NCI-H524 treated with DMSO at 0.1 percent for 48 hours (cell line): ENCODE measurements around the gene CELA2B.
"Not testable (repeated sequence)": the region's sequence is repeated elsewhere in the genome, so short reads cannot be mapped to it uniquely, and the experiment has no call there.

ENCODE experiments used
- DNase-seq: peaks from one replicate; lab custom pipeline; 2025; lab: John Stamatoyannopoulos, UW

CELA2B gene

DNA sequence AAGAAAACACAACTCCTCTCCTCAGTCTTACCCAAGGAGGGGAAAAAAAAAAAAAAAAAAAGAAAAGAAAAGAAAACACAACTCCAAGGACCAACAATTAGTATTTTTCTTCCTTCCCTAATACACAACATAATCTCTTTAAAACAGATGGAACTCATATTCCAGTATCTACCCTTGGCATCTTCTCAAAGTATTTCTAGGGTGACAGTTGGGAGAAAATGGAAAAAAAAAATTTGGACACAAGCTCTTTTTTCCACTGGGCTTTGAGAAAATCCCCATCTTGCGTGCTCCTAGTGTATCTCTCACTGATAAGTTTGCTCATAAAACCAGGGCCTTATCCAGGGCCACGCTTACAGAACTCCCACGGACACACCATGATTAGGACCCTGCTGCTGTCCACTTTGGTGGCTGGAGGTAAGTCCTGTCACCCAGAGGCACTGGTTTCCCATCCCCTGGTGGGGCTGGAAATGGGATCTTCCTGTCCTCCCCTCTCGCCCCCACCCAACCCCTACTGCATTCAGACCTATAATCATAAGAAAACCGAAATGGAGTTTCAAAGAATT lies at the start of gene CELA2B:
Gene CELA2B, plus strand, starts transcription at position 353 of the 563 bp plus-strand sequence. Its CDS starts 22 bp downstream, at position 375.
- DNase-seq: no peak

DNA sequence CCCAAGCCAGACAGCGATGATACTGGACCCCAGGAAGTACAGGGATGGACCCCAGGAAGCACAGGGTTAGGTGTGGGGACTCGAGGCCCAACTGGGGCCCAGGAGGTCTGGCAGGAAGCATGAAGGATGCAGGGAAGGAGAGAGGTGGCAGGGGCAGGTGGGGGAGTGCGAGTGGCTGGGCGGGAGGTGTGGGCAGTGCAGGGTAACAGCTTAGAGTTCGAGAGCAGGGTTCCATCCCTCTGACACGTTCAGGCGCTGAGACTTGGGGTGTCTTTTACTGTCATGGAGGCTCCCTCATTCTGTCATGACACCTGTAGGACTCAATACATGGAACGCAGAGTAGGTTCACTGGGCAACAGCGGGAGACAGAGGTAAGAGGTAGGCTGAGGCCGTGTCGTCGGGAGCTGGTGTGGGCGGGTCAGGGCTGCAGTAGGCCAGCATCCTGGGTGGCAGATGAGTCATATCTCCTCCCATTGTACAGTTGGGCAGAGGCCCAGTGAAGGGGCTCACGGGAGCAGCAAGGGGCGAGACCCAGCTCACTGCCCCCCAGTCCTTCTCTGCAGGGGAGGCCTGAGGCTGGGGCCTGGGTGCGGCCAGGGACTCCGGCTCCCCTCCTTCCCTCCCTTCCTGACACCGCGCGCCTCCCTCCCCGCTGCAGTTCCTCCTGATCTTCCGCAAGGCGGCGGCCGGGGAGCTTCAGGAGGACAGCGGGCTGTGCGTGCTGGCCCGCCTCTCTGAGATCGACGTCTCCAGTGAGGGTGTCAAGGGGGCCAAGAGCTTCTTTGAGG lies 49.2 kb upstream of the CELA2B start:
- DNase-seq: no peak

DNA sequence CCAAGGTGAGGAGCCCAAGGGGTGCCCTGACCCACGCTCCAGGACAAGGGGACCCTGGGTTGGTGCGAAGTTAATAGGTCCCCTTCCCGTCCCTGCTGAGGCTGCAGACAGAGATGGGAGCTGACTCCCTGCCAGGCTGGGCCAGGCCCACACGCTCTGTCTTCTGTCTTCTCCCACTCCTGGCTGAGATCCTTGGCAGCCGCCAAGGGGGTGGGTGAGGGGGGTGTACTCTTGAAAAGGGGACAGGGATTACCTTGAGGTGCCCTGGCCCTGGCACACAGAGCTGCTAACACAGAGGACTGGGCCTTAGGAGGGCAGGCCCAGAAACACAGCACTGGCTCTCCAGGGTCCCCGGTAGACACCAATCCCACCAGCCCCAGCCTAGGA lies 48.6 kb upstream of the CELA2B start:
- no peak for DNase-seq

DNA sequence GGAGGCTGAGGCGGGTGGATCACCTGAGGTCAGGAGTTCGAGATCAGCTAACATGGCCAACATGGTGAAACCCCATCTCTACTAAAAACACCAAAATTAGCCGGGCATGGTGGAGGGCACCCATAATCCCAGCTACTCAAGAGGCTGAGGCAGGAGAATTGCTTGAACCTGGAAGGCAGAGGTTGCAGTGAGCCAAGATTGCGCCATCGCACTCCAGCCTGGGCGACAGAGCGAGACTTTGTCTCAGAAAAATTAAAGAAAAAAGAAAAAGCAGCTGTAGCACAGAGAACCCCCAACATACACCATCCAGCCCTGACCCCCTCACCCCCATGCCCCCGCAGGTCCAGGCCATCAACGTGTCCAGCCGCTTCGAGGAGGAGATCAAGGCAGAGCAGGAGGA lies 47.7 kb upstream of the CELA2B start:
- not testable (repeated sequence) for DNase-seq

DNA sequence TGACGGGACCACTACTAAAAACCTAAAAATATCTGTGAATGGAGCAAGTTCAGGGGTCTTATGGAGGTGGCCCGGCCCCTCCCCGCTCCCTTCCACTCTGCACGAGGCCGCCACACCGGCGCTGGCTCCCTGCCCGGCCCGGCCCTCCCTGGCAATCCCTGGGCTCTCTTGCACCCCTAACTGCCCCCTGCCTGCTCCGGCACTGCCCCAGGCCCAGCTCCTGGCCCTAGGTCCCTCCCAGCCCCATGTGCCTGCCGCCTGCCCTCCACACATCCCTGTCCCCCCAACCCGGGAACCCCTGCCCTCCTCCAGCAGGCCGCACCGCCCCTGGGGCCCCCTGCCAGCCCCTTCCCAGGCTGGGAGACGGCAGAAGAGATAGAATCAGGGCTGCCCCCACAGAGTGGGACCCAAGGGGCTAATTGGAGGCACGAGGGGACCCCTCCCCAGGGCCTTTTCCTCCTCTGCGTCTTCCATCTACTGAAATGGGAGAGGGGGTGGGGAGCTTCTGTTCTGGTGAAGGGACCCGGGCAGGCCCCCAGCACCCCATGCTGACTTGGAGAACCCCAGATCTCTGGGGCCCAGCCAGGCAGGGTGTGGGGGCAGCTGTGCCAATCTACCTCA lies 47.0 kb upstream of the CELA2B start:
- DNase-seq: no peak

DNA sequence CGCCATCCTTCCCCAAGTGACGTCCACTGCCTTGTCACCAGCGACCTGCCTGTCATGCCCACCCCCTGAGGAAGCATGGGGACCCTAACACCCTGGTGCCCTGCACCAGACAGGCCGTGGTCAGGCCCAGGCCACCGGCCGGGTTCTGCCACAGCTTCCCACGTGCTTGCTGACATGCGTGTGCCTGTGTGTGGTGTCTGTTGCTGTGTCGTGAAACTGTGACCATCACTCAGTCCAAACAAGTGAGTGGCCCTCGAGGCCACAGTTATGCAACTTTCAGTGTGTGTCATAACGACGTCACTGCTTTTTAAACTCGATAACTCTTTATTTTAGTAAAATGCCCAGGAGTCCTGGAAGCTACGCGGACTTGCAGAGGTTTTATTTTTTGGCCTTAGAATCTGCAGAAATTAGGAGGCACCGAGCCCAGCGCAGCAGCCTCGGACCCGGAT lies 46.2 kb upstream of the CELA2B start:
- DNase-seq: no peak

DNA sequence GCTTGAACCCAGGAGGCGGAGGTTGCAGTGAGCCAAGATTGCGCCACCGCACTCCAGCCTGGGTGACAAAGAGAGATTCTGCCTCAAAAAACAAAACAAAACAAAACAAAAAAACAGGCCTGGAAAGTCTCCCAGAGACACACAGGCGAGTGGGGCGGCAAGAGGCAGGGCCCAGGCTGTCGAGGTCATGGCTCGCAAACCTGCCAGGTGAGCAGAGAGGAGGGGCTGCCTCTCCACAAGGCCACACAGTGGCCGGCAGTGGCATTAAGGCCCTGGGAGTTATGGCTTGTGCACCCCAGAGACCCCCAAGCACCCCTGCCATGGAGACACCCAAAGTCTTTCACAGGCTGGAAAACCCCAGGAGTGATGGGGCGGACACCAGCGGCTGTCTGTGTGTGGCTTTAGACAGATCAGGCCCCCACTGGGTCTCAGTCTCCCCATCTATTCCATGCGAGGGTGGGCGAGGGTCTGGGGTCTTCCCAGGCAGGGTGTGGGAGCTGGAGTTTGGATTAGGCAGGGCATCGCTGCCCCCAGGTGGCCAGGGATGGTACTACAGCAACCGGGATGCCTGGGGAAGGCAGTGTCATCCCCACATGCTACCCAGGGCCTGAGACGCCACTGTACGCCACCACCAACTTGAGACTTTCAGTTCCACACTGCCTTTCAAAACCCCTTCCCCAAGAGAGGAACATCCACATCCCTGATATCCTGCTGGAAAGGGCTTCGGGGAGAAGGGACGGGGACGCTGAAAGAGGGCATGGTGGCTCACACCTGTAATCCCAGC lies 44.9 kb upstream of the CELA2B start:
- DNase-seq: no peak

DNA sequence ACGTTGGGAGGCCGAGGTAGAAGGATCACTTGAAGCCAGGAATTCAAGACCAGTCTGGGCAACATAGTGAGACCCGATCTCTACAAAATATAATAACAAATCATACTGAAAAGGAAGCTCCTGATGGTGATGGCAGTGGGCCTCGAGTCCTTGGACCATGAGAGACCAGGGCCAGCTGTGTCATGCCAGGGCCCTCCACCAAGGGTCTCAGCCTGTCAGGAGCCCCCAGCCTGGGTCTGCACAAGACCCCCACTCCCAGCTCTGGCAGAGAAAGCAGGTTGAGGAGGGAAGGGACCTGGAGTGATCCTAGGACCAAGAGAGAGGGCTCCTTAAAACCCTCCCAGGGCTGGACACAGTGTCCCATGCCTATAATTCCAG lies 44.3 kb upstream of the CELA2B start:
- no peak for DNase-seq

DNA sequence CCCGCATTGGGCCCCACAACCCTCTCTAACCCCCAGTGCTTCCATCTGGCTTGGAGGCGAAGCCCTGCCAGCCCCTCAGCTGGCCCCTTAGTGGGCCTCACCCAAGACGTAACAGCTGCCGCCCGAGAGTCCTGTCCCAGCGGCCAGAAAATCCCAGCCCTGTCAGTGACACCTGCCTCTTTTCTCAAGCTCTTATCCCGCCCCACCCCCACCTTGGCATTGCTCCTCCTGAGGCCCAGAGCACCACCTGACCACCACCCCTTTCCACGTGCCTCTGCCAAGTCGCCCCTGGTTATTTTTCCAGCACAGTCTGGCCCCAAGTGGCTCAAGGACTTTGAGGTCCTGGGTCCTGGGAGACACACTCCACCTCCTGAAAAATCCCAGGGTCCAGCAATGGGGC lies 43.6 kb upstream of the CELA2B start:
- peak; percentile 36 for DNase-seq

DNA sequence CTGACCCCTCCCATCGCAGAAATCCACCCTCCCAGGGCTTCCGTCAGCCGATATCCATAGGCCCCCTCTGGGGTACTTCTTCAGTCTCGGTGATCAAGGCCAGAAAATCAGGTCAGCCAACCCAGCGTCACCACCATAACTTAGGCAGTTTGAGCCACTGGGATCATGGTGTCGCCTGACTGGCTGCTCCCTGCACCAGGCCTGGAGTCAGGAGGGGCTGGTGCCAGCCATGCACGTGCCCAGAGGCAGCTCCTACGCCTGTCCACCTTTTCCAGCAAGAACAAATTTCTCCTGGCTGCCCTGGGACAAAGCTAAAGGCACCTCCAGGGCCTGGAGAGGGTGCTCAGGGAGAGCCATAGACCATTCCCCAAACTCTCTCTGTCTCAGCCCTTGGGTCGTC lies 42.4 kb upstream of the CELA2B start:
- no peak for DNase-seq

DNA sequence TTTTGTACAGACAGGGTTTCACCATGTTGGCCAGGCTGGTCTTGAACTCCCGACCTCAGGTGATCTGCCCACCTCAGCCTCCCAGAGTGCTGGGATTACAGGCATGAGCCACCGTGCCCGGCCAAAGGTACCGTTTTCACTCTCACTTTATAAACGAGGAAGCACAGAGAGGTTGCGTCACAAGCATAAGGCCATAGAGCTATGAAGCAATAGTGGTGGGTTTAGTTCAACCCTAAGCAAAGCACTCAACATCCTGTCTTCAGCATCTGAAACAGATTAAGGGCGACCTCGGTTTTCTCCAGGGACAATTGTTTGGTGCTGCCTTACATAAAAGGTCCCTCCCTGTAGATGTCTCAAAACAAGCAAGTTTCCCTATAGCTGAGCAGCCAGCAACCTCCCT lies 41.2 kb upstream of the CELA2B start:
- not testable (repeated sequence) for DNase-seq

DNA sequence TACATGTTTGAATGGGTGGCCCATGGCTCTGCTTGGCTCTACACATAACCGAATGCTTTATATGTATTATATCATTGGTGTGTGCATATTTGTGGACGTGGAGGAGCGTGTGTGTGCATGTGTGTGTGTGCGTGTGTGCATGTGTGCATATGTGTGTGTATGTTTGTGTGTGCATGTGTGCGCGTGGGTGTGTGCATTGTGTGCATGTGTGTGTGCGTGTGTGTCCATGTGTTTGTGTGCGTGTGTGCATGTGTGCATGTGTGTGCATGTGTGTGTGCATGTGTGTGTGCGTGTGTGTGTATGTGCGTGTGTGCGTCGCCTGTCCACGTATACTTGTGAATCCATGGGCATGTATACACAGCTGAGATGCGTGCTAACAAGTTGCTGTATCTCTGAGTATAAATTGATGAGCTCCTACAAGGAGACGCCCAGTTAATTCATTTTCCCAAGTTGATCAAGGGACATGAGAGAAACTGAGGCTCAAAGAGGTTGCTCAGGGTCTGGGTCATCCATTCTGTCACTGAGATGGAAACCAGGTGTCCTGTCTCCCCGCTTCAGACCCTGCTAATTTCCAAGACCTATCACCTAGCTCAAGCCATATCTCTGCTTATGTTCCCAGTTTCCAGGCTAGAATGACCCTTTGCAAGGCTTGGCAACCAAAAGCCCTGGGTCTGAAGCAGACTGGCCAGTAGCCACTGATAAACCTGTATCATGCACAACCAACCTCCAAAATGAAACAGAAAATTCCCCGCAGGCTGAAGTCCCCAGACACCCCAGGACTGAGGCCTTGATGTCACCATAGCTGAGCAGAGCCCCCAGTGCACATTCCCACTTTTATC lies 40.4 kb upstream of the CELA2B start:
- DNase-seq: no peak

DNA sequence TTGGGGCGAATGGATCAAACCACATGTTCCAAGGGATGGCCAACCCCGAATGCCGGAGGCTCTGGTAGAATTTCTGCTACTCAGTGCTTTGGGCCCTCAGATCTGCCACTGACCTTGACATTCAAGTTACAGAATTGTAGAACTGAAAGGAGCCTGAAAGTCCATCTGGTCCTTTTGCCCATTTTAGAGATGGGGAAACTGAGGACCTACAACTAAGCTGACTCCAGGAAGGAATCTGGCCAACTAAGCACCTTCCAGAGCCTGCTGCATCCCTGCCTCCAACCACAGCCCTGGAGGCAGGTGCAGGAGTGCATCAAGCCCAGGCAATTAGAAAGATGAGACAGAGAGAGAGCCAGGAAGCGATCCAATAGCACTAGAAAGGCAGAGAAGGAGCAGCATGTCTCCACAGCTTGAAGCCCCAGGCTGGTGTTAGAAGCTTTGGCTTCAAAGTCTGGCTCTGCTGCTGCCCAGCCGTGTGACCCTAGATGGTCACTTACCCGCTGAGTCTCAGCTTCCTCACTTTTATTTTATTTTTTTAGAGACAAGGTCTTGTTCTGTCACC lies 38.9 kb upstream of the CELA2B start:
- DNase-seq: no peak

DNA sequence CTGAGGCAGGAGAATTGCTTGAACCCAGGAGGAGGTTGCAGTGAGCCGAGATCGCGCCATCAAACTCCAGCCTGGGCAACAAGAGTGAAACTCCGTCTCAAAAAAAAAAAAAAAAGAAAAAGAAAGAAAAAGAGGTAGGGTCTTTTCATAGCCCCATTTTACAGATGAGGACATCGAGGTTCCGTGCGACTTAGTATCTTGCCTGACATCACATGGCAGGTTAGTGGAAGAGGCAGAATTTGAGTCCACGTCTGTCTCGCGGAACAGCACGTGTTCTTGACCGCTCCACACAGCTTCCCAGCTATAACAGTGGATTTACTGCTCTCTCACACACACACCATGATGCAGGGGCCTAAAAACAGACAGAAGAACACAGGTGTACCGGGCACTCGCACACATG lies 36.6 kb upstream of the CELA2B start:
- DNase-seq: no peak

DNA sequence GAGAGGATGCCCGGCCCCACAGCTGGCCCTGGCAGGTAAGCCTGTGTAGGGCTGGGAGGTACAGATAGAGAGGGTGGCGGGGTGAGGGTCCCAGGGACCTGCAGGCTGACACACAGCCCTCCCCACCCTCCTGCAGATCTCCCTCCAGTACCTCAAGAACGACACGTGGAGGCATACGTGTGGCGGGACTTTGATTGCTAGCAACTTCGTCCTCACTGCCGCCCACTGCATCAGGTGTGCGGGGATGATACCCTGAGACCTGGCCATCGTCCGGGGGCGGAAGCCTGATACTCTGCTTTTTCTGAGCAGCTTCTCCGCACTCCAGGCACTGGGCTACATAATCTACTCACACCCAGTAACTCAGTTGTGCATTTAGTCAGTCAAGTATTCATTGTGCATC lies 35.5 kb upstream of the CELA2B start:
- no peak for DNase-seq

DNA sequence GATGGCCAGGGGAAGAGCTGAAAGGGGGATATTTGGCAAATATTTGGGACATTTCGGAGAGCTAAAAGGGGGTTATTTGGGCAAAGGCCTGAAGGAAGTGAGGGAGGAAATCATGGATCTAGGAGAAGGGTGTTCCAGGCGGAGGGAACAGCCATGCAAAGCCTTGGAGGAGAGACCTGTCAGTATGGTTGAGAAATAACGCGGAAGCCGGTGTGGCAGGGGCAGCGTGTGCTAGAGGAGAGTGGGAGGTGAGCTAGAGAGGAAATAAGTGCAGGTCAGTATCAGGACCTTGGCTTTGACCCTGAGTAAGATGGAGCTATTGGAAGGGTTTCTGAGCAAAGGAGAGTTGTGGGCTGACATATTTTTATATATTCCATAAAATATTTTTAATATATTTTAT lies 34.7 kb upstream of the CELA2B start:
- no peak for DNase-seq

DNA sequence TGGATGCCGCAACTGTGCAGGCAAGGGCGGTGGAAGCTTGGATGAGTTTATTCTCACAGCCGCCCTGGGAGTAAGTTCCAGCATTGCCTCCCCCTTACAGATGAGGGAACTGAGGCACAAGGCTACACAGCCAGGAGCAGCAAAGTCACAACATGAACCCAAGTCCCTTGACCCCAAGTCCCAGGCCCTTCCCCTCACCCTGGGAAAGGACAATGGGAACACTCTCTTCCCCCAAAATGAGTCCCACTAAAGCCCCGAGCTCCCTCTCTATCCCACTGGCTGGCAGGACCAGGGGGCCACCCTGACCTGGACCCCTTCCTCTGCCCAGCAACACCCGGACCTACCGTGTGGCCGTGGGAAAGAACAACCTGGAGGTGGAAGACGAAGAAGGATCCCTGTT lies 33.8 kb upstream of the CELA2B start:
- no peak for DNase-seq

DNA sequence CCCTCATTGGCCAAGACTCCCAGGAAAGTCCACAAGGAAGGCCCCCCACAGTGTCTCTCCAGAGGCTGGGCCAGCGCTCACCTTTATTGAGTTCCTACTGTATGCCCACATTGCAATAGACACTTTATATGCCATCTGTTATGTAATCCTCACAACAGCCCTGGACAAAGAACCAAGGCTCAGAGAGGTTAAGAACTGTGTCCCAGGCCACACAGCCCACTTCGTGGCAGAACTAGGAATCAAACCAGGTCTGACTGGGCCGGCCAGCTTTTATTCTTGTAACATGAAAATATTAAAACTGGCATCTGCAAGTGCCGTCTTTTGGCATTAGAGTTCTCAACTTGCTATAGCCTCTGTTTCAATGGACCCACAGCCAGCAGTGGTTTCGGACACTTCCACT lies 33.1 kb upstream of the CELA2B start:
- DNase-seq: no peak

DNA sequence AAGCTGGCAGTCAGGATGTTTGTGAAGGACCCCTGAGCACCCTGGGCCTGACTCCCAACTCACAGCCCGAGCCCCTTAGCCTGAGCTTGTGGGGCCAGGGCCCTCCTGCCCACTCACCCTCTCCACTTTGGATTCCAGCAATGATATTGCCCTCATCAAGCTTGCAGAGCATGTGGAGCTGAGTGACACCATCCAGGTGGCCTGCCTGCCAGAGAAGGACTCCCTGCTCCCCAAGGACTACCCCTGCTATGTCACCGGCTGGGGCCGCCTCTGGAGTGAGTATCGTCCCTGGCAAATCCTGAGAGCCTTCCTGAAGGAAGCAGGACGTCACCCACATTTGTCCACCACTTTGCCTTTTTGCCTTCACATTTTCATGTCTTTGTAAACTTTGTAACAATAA lies 32.6 kb upstream of the CELA2B start:
- no peak for DNase-seq

DNA sequence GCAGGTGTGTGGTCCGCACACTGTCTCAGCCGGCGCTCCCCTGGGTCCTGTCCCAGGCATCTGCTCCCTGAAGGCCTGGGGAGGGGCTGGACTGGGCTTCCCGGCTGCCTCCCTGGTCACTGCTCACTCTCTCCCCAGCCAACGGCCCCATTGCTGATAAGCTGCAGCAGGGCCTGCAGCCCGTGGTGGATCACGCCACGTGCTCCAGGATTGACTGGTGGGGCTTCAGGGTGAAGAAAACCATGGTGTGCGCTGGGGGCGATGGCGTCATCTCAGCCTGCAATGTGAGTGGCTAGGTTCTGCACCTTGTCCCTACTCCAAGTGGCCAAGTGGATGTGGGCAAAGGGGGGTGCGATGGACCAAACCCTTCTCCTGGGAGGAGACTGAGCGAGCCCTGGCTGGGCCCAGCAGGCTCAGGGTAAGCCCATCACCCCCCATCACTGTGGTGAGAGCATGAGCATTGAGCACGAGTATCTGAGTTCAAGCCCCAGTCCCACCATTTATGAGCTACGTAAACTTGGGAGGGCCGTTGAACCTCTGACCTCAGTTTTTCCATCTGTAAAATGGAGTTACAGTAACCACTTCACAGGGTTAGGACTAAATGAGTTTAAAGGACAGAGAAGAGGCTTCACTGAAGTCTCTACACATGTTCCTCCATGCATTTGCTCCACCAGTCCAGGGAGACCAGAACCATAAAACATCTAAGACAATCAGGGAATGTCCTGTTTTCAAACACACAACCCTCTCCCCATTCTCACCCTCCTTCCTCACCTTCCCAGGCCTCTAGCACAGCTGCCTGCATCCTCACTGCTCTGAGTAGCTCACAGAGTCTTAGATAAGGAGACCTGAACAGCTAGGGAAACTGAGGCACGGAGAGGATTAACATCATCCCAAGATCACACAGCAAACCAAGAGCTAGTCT lies 31.2 kb upstream of the CELA2B start:
- DNase-seq: no peak
